Ectodermal cell (in vitro differentiated cells): ENCODE data around the gene TRAPPC6A.

Experiments
- H3K27ac ChIP-seq: 2 replicates; pipeline ENCODE4 v1.7.0; 2013; ENCODE audit warnings: mild to moderate bottlenecking, low read depth, low read length; ENCODE audit not compliant: insufficient read depth, poor library complexity, severe bottlenecking
- H3K27me3 ChIP-seq: 2 replicates; pipeline ENCODE4 v1.7.0; 2013; ENCODE audit warnings: mild to moderate bottlenecking, low read length; ENCODE audit not compliant: insufficient read depth, control insufficient read depth, poor library complexity, severe bottlenecking
- H3K36me3 ChIP-seq: one replicate; pipeline ENCODE4 v1.7.0; 2013; ENCODE audit warnings: low read length; ENCODE audit not compliant: control insufficient read depth, insufficient read depth
- H3K4me1 ChIP-seq: one replicate; pipeline ENCODE4 v1.7.0; 2013; ENCODE audit warnings: low read length; ENCODE audit not compliant: control insufficient read depth, insufficient read depth
- H3K4me3 ChIP-seq: 2 replicates; pipeline ENCODE4 v1.7.0; 2013; ENCODE audit warnings: low read depth, low read length, control low read depth; ENCODE audit not compliant: insufficient read depth
- H3K9me3 ChIP-seq: 2 replicates; pipeline ENCODE4 v1.7.0; 2013; ENCODE audit warnings: mild to moderate bottlenecking, low read length, moderate library complexity; ENCODE audit not compliant: control insufficient read depth
- WGBS, 2 experiments: methylation state at CpG; one replicate each; pipeline ENCODE4 v1.1.7; 2013; ENCODE audit warnings: missing lambda C conversion rate in 2 of 2; 5-methylcytosine and 5-hydroxymethylcytosine counted together

The TRAPPC6A gene

DNA sequence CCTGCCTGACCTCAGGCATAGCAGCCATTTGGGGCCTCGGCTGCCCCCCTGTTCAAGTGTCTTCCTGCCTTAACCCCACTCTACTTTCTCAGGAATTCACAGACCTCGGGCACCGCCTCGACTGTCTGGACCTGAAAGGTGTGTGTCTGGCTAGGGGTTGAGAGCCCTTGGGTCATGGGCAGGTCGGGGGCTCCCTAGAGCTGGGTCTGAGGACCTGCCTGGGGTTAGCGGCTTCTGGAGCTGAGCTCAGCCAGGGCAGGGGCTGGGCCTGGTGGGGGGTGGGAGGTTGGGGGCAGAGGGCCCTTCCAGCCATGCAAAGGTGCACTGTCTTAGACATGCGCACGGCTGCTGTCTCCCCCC is 37.9 kb downstream of the TRAPPC6A start:
- Histone ChIP-seq H3K36me3 (peaks cover 18% of the 10 kb centered on the region), H3K9me3 (no peaks in the 10 kb centered on the region), H3K4me1 (no peaks in the 10 kb centered on the region), H3K27me3 (no peaks in the 10 kb centered on the region), H3K27ac (no peak overlapping the region), H3K4me3 (no peak overlapping the region)
- WGBS, 2 experiments: 94 to 96% methylated on average over 8 of the region's 8 CpGs

DNA sequence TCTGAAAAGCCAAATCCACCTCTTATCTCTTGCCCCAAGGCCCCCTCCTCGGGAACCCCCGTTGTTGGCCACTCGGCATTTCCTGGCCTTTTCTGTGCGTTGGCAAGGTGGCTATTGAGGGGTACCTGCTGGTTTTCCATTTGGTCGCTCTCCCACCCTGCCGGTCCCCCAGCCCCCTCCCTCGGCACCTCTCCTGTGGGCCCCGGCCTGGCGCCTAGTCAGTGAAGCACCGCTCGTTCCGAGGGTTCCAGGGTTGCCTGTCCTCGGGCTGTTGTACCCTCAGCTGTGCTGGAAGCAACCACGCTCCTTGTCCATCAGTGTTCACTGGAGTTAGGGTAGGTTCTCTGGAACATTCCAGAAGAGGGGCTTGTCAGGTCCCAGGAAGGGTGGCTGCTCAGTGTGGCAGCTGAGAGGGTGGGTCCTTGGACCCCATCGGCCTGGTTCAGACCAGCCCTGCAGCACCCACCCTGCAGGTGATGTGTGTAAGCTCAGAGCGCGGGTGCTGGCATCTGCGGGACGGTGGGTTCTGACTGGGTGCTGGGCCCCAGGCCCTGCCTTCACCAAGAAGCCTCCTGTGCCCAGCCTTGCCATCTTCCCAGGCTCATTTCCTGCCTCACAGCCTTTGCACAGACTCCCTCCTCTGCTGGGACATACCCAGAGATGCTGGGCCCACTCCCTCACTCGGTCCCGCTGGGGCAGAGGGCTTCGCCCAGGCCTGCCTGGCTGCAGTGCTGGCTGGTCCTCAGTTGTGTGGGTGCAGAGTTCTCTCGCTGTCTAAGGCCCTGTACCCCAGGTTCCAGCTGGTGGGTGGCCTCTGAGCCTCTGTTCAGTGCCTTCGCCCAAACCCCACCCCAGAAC is 38.5 kb downstream of the TRAPPC6A start:
- WGBS, 2 experiments: 96% methylated on average over 24 of the region's 24 CpGs
- Histone ChIP-seq H3K4me3 (no peak overlapping the region), H3K27ac (no peak overlapping the region), H3K9me3 (no peaks in the 10 kb centered on the region), H3K27me3 (no peaks in the 10 kb centered on the region), H3K4me1 (no peaks in the 10 kb centered on the region), H3K36me3 (peaks cover 18% of the 10 kb centered on the region)

DNA sequence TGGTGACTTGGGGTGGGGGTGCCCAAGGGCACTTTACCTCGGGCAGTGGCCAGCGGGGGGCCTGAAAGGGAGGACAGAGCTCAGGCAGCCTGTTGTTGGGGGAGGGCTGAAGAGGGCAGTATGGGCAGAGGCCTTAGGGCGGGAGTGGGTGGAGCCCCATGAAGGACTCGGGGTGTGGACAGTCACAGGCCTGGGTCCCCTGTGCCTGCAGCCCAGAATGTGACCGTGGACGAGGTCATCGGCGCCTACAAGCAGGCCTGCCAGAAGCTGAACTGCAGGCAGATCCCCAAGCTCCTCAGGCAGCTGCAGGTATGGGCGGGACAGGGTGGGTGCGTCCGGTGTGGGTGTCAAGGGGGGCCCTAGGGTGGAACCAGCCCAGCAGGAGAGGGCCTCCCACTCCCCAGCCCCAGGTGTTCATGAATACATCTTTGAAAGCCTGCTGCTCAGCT is 39.7 kb downstream of the TRAPPC6A start:
- Histone ChIP-seq H3K9me3 (no peaks in the 10 kb centered on the region), H3K36me3 (peaks cover 14% of the 10 kb centered on the region), H3K4me3 (no peak overlapping the region), H3K4me1 (no peaks in the 10 kb centered on the region), H3K27me3 (no peaks in the 10 kb centered on the region), H3K27ac (no peak overlapping the region)
- 86 to 87% methylated on average over 11 of the region's 11 CpGs for WGBS, 2 experiments

DNA sequence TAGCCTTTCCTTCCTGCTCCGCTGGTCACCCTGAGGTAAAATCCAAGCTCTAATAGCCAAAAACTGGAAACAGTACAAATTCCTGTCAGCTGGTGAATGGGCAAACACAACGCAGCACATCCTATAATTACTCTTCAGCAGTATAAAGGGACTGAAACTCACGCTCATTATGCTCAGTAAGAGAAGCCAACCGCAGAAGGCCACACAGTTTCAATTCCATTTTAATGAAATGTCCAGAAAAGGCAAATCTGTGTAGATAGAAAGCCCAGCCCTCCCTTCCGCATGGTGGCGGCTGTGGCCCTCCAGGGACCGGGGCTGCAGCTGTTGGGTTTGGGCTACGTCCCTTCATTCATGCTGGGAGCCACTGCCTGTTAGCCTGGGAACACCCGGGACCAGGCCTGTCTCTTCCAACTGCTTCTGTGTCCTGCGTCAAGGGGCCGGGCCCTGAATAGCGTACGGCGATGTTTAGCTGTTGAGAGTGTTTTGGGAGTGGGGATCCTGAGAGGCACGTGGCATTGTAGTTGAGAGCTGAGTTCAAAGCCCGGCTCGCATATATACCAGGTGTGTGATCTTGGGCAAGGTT is 40.8 kb downstream of the TRAPPC6A start:
- WGBS, 2 experiments: 91 to 93% methylated on average over 17 of the region's 17 CpGs

DNA sequence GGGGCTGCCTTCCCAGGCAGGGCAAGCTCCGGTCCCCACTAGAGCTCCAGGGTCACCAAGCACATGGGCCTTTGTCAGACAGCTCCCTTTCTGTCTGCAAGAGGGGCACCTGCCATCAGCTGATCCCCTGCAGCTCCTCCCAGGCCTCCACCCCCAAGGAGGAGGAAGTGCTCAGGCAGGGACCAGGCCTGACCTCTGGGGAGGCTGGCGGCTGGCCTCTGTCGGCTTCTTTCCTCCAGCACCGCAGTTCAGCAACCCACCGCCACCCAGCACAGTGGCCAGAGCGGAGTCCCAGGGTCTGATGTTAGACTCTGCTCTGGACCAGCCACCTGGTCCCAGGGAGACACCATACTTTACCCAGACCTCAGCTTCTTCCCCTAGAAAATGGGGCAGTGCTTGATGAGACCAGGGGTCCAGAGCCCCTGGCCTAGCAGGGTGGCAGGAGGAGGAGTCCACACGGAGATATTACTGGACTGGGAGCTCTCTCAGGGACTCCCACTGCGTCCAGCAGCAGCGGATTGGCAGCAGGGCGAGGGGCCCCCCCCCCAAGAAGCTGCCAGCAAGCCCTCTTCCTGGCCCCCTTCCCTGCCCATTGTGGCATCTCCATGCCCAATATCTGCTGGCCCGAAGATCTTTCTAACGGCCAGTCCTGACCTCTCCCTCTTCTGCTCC is 41.4 kb downstream of the TRAPPC6A start:
- 88 to 89% methylated on average over 12 of the region's 12 CpGs for WGBS, 2 experiments
- Histone ChIP-seq H3K36me3 (no peaks in the 10 kb centered on the region), H3K4me1 (no peaks in the 10 kb centered on the region), H3K4me3 (no peak overlapping the region), H3K9me3 (no peaks in the 10 kb centered on the region), H3K27me3 (no peaks in the 10 kb centered on the region), H3K27ac (no peak overlapping the region)

More for the DNA sequence above, 40.8 kb downstream of the TRAPPC6A start:
- Histone ChIP-seq H3K4me1 (no peaks in the 10 kb centered on the region), H3K27me3 (no peaks in the 10 kb centered on the region), H3K4me3 (no peak overlapping the region), H3K9me3 (no peaks in the 10 kb centered on the region), H3K27ac (peak overlapping the region; percentile 54), H3K36me3 (peaks cover 3% of the 10 kb centered on the region)

DNA sequence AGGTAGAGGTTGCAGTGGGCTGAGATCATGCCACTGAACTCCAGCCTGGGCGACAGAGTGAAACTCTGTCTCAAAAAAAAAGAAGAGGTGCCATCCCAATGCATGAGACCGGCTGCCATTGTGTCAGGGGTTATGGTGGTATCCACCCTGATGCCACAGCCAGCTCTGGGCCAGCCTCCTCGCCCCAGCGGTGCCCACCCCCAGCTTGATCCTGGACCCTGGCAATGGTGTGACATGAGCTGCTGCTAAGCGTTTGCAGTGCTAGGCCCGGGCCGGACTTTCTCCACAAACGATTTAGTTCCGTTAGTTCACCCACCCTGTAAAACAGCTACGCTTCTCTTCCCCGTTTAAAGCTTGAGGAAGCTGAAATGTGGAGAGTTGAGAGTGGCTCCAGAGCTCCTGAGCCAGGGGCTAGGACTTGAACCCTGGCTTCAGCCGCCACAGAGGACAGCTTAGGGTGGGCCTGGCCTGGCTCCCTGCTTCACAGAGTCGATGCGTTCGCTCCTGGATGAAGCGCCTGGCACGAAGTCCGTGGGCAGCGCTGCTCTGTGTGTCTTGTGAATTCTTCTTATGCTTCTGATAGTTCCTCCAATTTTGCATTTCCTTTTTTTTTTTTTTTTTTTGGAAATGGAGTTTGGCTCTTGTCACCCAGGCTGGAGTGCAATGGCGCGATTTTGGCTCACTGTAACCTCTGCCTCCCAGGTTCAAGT is 42.7 kb downstream of the TRAPPC6A start:
- no peaks in the 10 kb centered on the region for H3K27me3 ChIP-seq
- H3K4me1 ChIP-seq: peaks cover 8% of the 10 kb centered on the region
- 96% methylated on average over 21 of the region's 21 CpGs for WGBS, 2 experiments
- no peaks in the 10 kb centered on the region for H3K9me3 ChIP-seq
- no peak overlapping the region for H3K27ac ChIP-seq
- no peaks in the 10 kb centered on the region for H3K36me3 ChIP-seq
- no peak overlapping the region for H3K4me3 ChIP-seq

DNA sequence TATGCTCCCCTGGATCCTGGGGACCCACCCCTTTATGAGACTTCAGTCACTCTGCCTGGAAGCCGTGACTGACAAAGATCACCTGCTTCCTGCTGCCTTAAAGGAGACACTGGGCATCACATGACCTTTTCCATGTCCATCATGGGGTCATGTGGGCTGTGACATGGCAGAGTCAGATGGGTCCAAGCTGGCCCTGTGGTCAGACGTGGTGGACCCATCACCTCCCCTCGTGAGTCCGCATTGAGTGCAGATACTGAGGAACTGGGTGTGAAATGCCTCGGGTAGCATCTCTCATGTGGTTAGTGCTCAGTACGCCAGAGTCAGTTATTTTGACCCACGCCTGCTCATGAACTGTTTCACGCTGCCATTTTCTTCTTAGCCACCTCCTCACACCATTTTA is 44.4 kb downstream of the TRAPPC6A start:
- no peak overlapping the region for H3K27ac ChIP-seq
- 94 to 95% methylated on average over 8 of the region's 8 CpGs for WGBS, 2 experiments
- peaks cover 8% of the 10 kb centered on the region for H3K4me1 ChIP-seq
- H3K4me3 ChIP-seq: no peak overlapping the region
- no peaks in the 10 kb centered on the region for H3K9me3 ChIP-seq
- H3K36me3 ChIP-seq: no peaks in the 10 kb centered on the region
- H3K27me3 ChIP-seq: no peaks in the 10 kb centered on the region

DNA sequence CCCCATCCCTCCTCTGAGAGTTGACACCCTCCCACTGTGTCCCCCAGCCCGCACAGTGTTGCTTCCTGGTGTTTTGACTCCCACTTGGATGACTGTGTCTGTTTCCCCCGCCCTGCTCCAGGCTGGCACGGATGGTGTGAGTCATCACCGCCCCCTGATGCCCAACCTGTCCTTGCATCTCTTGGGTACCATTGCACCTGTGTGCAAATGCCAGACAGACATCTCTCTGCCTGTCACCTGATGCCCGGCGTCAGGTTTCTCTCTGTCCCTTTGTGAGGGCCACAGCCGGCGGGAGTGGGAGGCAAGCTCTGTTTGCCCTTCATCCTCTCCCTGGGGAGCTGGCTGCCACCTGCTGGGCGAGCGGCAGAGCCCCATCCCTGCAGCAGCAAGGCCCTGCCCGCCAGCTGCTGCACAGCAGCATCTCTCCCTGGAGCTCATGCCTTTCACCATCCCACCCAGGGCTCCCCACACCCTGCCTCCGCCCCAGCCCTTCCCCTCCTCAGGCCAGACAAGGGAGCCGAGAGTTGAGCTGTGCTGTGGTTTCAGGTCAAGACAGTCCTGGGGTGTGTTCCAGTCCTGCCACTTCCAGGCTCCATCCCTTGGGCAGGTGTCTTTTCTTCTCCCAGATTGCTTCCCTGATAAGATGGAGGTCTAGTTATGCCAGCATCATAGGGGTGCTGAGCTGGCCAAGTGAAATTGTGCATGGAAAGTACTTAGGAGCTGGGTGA is 47.0 kb downstream of the TRAPPC6A start:
- Histone ChIP-seq H3K27ac (no peak overlapping the region), H3K9me3 (no peaks in the 10 kb centered on the region), H3K4me3 (no peak overlapping the region), H3K27me3 (no peaks in the 10 kb centered on the region), H3K4me1 (peaks cover 8% of the 10 kb centered on the region), H3K36me3 (no peaks in the 10 kb centered on the region)
- 45 to 46% methylated on average over 13 of the region's 13 CpGs for WGBS, 2 experiments

DNA sequence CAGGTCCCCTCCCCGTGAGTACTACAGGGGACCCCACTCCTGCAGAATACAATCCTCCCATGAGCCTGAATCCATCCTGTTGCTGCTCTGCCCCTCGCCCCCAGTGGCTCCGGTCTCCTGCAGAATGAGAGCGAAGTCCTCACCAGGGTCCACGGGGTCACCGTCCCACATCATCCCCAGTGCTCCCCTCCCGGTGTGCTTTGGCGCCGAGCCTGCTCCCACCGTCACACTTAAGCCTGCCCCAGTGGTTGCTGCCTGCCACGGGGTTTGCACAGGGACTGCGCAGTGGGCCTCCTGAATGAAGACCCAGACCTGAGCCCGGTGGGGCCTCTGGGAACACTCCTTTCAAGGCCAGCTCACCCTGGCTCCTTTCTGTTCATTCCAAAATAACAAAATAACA is 47.8 kb downstream of the TRAPPC6A start:
- H3K27ac ChIP-seq: no peak overlapping the region
- H3K4me3 ChIP-seq: no peak overlapping the region
- H3K27me3 ChIP-seq: no peaks in the 10 kb centered on the region
- H3K9me3 ChIP-seq: no peaks in the 10 kb centered on the region
- WGBS, 2 experiments: 92% methylated on average over 13 of the region's 13 CpGs
- no peaks in the 10 kb centered on the region for H3K36me3 ChIP-seq
- peaks cover 8% of the 10 kb centered on the region for H3K4me1 ChIP-seq
